ENCODE results near the gene TCF7.

Gene TCF7

GRCh38 chr5:134131578-134132350 lies 17.3 kb downstream of the TCF7 start:
- DNase-seq = no peak

GRCh38 chr5:134132372-134133187 lies 18.1 kb downstream of the TCF7 start:
- DNase-seq = no peak

GRCh38 chr5:134133188-134133994 lies 18.9 kb downstream of the TCF7 start:
- no peak for DNase-seq

- DNase-seq = no peak
Measured at GRCh38 chr5:134133995-134134541, 19.6 kb downstream of the TCF7 start.

GRCh38 chr5:134135091-134135655 lies 20.7 kb downstream of the TCF7 start:
- DNase-seq = no peak

- peak; percentile 51 to 68 for DNase-seq
Measured at GRCh38 chr5:134136221-134136631, 21.7 kb downstream of the TCF7 start.

- DNase-seq = no peak
Measured at GRCh38 chr5:134136771-134137170, 22.3 kb downstream of the TCF7 start.

- no peak for DNase-seq
Measured at GRCh38 chr5:134138416-134139376, 24.2 kb downstream of the TCF7 start.

- no peak for DNase-seq
Measured at GRCh38 chr5:134139377-134139851, 24.9 kb downstream of the TCF7 start.

- no peak for DNase-seq
Measured at GRCh38 chr5:134139891-134140469, 25.5 kb downstream of the TCF7 start.

GRCh38 chr5:134140530-134141201 lies 26.2 kb downstream of the TCF7 start:
- peak in 1 of 2 experiments; percentile 20 for DNase-seq

GRCh38 chr5:134141331-134142050 lies 27.0 kb downstream of the TCF7 start:
- DNase-seq = no peak

GRCh38 chr5:134142052-134142451 lies 27.6 kb downstream of the TCF7 start:
- DNase-seq = no peak

- no peak for DNase-seq
Measured at GRCh38 chr5:134142806-134143205, 28.3 kb downstream of the TCF7 start.

GRCh38 chr5:134143431-134143830 lies 28.9 kb downstream of the TCF7 start:
- DNase-seq = no peak

- no peak for DNase-seq
Measured at GRCh38 chr5:134143944-134144941, 29.8 kb downstream of the TCF7 start.

- no peak for DNase-seq
Measured at GRCh38 chr5:134145041-134145757, 30.7 kb downstream of the TCF7 start.

Data from cerebellar nuclear complex (tissue), 1 donor.